NCI-H1436 (cell line): ENCODE results near the gene C14orf93.
A peak's percentile ranks its signal among the peaks of the same experiment; 100 is the strongest.

Experiments used
- DNase-seq: peaks from one replicate; lab custom pipeline; 2025; lab: John Stamatoyannopoulos, UW

Gene C14orf93, protein sequence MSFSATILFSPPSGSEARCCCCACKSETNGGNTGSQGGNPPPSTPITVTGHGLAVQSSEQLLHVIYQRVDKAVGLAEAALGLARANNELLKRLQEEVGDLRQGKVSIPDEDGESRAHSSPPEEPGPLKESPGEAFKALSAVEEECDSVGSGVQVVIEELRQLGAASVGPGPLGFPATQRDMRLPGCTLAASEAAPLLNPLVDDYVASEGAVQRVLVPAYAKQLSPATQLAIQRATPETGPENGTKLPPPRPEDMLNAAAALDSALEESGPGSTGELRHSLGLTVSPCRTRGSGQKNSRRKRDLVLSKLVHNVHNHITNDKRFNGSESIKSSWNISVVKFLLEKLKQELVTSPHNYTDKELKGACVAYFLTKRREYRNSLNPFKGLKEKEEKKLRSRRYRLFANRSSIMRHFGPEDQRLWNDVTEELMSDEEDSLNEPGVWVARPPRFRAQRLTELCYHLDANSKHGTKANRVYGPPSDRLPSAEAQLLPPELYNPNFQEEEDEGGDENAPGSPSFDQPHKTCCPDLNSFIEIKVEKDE

DNA sequence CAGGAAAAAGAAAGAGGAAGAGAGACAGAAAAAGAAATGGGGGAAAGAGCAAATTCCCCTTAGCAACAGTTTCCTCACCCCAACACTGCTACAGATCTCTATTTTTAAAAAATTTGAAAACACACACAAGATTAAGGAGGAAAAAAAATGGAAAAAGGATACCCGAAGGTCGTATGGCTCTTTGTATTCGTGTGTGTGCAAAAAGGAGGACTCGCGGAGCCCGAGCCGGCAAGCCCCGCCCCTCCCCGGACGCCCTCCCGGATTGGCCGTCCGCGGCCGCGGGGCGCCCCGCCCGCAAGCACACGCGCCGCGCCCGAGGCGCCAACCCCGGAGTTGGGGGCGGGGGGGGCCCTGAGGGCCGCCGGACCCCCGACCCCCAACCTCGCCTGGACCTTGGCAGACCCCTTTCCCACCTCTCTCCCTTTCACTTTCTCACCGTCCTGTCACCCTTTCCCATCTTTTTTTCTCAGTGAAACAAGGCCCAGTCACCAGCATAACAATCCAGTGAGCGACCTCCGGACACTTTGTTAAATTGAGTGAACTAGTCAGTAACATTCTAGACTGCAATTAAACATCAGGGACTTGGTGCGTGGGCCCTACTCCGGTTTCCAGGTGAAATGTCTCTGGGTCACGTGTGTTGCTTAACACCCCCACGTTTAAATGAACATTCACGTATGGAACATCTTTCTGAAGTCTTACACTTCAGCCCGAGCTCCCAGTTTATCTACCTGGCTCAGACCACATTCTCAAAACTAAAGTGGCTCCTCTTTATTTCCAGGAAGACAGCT lies at the start of gene C14orf93:
C14orf93 (minus strand) TSS at position 205 of the 788 bp plus-strand sequence. CDS start 11,120 bp downstream, outside the sequence.
- peak; percentile 62 for DNase-seq

DNA sequence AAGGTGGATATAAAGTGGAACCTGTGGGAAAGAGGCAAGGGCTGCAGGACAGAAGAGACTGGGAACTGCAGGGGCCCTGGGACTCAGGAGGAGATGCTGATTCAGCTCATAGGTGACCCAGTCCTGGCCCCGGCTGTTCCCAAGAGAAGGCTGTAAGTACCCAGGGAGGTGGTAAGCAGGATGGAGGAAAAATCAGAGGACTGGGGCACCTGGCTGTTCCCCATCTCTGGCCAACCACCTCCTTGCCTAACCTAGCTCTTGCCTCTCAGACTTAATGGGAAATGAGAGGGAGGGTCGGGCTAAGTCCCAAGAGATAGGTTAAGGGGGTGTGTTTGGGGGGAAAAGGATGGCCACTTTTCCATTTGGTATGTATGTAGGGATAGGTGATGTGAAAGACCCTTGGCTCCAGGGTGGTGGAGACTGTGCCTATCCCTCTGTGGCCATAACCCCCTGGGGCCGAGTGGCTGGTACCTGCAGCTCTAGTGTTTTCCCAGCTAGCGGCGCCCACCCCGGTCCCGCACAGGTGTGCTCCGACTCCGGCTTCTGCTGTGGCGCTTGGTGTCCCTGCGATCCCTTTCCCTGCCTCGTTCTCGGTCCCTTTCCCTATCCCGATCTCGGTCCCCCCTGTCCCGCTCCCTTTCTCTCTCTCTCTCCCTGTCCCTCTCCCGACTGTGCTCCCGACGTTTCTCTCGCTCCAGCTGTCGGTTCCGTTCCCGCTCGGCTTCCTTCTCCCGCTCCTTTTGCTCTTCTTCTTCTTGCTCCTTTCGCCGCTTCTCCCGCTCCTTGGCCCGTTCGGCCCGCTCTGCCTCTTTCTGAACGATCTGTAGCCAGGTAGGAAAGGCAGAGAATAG lies 48.9 kb upstream of the C14orf93 start:
- no peak for DNase-seq

DNA sequence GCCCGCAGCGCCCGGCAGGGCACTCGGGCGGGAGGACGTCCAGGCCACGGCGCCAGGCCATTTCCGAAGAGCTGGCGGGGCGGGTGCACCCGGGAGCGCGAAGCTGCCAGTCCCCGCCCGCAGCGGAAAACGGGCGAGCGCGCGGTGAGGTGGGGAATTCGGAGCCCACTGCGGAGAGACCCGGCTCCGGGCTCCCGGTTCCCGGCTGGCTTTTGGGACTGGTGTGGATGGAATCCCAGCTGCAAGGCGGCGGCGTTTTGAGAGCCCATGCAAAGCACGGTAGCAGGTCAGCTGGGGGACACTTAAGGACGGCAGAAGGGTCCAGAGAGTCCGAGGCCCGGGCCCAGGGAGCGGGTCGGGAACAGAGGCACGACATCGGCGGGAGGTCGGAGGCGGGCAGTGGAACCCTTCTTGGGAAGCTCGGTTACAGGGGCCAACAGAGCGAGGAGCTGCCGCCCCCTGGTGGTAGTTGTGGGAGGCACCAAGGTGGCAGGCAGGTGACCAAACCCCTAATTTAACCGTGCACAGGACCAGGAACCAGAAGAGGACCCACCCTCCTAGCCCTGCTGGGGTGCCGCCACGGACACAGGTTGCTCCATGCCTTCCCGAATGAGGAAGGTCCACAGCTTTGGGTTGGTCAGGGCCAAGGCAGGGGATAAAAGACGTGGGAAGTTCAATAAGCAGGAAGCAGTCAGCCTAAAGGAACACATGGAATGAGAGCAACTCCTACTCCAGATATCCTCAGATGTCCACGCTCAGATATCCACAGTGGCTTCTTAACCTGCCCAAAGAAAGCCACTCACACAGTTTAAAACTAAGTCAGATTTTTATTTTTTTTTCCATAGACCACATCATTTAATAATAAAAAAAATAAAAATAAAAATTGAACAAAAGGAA lies 48.1 kb upstream of the C14orf93 start:
- DNase-seq, result no peak

DNA sequence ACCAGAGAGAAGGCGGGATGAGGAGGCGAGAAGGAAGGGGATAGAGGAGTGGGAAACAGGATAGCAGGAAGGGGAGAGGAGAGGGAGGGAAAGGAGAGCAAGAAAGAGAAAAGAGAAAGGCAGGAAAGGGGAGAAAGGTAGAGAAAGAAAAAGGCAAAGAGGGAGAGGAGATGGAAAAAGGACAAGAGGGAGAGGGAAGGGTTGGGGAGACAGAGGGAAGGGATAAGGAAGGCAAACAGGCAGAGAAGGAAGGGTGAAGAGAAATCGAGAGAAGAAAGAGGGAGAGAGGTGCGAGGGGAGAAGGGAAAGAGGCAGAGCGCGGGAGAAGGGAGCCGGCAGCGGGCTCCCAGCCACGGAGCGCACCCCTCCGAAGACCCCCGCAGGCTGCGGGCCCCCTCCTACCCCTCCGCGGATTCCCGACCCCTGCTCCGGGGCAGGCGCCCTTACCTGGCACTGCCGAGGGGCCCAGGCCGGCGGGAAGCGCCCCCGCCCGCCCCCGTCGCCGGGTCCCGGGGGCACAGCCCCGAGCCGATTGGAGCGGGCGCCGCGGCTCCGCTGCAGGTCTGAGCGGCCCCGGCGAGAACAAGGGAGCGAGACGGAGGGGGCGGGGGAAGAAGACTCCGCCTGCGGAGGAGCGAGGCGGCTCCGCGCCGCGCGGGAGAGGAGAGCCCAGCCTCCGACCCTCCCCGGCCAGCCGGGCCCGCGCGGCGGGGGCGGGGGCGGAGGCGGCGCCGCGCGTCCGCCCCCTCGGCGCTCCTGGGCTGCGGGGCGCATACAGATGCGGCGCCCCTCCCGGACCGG lies 47.2 kb upstream of the C14orf93 start, which contains the start of gene CDH24:
CDH24 (minus strand) TSS at position 565 of the 801 bp plus-strand sequence. CDS start 1,787 bp downstream, outside the sequence.
- DNase-seq, result no peak

DNA sequence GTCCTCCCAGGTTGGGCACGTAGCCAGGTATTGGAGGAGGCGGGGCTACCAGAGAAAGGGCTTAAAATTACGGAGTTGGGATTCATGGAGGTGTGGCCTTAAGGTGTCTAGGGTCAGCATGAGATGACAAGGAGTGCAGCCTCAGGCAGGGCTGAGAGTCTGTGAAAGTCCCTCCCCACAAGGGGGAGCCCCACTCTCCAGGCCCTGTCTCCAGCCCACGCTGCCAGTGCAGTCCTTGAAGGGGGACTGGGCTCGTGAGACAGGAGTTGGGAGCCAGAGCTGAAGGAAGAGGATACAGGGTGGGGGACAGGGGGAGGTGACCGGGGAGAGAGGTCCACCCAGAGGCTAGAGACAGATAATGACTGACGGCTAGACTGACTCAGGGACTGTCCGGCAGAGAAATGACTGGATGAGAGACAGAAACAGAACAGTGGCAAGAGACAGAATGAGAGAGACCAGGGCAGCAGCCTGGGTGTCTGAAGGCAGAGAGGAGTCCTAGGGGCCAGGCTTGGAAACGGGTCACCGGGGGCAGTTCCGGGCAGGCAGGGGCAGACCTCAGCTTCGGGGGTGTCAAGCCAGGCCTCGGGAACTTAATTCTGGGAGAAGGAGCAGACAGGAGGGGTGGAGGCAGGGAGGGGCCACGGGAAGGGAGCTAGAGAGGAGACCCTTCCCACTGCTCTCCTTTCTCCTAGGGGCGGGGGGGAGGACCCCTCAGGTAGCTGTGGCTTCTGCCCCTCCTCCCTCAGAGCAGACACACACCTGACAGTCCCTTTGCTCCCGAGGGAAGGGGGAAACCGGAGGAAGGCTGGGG lies 46.4 kb upstream of the C14orf93 start:
- no peak for DNase-seq

DNA sequence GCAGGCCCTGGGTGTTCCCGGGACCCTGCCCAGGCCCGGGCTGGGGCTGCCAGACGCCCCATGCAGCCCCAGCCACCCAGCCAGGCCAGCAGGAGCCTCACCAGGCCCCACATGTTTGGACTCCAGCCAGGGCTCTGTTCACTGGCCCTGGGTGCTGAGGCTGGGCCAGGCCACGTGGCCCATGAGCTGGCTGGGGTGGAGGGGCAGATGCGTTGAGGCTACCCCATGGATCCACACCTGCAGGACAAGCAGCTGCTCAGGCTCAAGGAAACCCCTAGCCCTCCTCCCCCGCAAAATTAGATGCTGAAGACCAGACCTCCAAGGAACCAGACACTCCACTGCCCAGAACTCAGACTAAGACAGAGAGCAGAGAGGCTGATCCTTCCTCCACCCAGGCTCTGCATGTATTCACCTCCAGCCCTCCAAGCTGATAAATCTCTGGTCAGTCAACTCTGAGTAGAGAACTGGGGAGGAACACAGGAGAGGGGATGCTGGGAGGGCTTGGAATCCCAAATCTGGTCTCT lies 45.7 kb upstream of the C14orf93 start:
- no peak for DNase-seq

DNA sequence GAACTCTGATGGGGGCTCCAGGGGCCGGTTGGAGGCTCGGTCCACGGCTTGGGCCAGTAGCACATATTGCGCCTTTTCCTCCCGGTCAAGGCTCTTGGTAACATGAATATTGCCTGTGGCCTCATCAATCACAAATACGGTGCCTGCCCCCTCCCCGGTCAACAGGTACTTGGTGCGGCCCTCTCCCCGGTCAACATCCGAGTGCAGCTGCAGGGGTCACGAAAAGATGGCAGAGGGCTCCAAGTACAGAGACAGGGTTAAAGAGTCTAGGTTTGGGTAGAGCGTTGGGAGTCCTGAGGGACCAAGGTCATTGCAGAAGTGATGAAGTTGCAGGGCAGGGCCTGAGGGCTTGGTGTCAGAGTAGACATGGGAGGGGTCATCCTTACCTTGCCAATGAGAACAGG lies 45.2 kb upstream of the C14orf93 start:
- no peak for DNase-seq

DNA sequence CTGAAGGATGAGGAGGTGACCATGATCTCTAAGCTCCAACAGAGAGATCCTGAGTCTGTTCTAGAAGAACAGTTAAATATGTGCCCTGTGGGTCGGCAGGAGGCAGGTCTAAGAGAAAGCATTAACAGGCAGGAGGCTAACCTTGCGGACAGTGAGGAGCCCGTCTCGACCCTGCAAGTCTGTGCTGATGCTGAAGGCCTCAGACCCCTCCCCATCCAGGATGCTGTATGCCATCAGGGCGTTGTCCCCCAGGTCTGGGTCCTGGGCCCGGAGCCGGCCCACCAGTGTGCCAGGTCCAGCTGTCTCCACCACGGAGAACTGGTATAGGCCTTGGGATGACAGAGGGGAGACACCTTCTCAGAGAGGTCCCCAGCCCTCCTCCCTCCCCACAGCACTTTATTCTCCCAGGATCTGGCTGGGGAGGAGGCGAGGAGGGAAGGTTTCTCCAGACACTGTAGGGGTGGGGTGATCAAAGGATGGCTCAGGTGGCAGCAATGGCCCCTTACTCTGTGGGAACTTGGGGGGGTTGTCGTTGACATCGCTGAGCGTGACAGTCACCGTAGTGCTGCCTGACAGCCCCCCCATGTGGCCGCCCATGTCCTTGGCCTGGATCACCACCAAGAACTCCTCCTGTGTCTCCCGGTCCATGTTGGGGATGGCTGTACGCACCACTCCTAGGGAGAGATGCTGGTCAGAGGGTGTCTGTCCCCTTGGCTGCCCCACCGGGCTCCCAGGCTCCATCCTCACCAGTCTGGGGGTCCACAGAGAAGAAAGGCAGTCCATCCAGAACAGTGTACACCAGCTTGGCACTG lies 44.3 kb upstream of the C14orf93 start:
- DNase-seq, result no peak

DNA sequence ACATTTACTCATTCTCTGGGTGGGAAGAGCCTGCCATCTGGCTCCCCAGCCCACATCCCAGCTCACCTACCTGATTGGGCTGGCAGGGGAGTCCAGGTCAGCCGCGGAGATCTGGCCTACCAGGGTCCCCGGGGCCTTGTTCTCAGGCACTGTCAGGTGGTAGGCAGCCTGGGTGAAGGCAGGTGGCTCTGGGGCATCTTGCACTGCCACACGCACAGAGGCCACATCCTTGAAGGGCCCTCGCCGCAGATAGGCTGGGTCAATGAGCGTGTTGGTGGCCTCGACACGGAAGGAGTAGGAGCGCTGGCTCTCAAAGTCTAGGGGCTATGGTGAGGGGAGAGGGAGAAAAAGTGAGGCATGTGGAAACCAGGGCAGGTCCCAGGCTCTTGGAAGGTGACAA lies 43.5 kb upstream of the C14orf93 start:
- no peak for DNase-seq

DNA sequence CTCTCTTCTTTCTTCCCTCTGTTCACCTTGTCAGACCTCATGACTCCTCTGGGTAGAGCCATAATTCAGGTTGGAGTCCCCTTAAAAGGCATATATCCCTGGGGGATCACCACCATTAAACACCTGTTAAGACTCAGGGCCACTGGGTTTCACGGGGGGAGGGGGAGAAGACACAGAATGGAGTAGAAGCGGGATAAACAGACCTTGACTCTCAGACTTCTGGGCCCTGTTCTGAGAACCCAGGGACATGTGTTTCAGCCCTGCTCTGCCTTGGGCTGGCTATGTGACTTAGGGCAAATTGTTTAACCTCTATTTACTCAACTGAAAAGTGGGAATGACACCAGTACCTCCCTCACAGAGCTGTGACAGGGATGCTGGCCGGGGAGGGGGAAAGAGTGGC lies 42.7 kb upstream of the C14orf93 start:
- DNase-seq, result no peak

DNA sequence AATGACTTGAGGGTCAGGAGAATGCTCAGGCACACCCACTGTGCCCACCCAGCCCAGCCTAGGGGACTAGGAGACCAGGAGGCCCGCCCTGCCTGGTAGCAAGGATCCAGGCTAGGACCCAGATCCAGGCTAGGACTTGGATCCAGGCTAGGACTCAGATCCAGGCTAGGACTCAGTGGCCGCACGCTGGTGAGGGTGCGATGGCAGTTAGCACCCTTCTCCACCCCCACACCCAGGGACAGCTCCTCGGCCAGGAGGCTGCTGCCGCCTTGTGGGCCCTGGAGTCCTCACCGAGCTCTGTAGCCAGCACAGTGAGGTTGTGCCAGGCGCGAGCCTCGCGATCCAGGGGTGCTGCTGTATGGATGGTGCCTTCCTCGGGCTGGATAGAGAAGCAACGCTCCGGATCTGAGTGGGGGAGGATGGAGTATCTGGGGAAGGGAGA lies 42.3 kb upstream of the C14orf93 start:
- no peak for DNase-seq

DNA sequence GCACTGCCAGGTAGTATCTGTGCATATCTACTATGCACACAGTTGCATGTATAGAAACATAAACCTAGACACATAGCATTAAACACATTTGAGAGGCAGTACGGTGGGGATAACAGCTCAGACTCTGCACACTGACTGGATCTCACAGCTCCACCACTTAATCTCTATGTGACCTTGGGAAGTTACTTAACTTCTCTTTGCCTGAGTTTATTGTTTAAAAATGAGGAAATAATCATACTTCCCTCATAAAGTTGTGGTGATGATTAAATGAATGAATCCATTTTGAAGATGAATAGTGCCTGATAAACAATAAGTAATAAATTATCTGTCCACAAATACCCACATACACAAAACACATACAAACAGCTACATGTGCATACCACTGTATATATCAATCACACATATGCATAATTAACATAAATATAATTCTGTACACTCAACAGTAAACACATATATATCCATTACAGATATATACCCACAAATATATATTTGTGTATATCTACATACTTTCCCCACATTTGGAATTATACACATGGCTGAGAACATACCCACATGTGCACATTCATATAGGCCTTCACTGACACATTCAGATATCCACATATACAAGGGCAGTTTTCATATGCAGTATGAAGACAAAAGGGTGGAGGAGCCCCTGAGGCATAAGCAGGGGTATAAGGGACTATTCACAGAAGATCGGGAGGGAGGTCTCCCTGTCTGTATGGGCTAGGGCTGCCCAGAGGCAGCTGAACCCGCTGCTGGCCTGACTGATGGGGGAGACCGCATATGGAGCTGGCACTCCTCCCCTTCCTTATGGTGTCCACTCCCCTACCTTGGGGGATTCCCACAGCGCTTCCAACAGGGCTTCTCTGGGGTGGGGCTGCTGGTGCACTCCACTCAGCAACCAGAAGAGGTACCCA lies 41.5 kb upstream of the C14orf93 start:
- DNase-seq, result no peak

DNA sequence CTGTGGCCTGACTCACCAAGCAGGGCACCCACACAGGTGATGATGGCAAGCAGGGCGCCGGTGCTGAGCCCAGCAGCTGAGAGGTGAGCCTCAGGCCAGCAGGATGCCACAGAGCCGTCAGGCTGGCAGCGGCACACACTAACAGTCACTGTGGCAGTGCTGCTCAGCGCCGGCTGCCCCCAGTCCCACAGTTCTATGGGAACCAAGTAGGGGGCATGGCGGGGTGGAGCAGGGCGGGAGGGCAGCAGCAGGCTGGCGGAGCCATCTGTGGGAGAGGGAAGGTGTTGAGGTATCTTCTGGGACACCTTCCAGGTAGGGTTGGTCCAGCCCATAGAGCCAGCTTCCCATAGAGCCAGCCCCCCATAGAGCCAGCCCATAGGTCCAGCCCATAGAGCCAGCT lies 39.1 kb upstream of the C14orf93 start:
- DNase-seq, result no peak

DNA sequence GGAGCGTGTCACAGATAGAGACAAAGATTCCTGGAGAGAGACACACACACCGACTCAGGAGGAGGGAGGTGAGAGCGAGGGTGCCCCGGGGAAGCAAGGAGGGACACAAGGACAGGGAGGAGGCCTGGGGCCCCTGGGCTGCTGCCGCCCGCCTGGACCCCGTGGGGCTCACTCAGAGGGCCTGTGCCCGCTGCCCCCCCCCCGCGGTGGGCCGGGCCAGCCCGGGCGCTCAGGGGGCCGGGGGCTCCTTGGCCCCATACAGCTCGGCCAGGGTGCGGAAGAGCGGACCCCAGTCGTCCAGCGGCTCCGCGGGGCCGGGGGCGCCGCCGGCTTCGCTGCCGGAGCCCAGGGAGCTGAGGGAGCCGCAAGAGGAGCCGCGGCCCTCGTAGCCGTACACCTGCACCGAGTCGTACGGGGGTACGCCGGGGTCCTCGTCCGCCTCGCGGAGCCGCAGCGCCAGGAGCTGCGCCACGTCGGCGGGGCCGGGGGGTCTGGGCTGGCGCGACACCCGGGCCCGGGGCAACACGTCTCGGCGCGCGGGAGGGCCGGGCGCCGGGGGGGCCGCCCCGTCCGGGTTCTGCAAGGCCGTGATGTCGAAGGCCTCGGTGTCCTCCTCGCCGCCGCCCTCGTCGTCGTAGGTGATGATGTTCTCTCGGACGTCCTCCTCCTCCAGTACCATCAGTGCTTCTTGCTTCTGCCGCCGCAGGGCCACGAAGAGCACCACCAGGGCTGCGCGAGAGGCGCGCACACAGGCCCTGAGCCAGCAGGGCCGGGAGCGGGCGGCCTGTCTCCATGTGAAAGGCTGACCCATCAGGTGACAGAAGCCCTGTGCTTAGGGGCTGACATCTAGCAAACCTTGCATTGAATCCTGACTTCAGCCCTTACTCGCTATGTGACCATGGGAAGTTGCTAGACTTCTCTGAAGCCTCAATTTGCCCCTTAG lies 38.1 kb upstream of the C14orf93 start:
- no peak for DNase-seq

DNA sequence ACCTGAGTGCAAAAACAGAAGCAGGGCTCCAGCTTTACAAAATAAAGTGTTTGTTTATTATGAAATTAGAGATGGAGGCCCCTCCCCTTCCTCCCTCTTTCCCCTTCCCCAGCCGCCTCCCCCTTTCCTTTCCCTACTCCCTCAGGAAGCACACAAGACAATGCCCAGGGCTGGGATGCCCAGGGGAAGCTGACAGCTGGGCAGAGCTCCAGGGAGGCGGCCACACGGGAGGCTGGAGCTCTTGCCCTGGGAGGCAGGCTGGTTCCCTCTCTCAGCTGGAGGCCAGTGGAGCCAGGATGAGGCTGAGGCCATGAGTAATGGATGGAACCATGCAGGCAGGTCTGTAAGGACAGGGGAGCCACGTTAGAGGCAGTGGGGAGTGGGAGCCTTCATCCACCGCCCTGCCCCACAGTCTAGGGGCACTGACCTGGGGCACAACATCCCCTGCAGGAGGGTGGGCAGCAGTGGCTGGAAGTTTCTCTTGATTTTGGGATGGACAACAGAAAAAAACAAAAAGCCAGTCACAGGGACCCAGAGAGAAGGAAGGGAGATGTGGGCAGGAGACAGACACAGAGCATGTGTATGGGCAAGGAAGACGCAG lies 37.2 kb upstream of the C14orf93 start:
- DNase-seq, result no peak
